Measurements from ENCODE around the gene IGSF22.

DNA sequence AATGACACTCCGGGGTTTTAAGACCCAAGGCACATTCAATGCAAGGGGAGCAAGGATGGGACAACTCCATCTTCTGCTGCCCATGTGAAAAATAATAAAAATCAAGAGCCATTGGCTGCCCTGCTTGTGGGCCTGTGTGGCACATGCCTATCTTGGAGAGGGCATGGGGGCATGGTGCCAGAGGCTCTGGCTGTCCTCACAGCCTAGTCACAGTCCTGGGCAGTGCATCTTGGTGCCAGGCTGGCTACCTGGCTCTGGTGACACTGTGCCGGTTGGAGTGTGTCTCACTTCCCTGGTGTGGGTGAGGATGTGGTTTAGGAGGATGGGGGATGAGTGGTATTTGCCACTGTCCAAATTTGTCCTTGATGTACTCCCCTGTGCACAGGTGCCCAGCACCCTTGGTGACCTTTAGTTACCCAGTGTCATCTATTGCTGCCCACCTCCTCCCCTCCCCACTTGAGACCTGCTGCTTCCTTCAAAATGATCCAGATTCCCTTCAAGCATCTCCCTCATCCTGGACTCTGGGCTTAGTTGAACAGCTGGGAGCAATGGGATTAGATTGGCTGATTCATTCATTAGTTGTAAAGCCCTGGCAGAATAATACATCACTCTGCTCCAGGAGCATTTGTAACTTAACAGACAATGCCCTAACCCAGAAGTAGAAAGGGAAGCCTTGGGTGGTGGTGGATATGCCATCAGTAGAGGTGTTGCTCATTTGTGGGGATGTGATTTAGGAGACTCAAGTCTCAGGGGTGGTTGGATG is 22.8 kb downstream of the IGSF22 start:
- TF ChIP-seq ZSCAN22 (CRISPR knock-in tag; IDR thresholded peaks at IDR 0.05) (no peak), ZBTB7A (CRISPR knock-in tag; IDR thresholded peaks at IDR 0.05) (no peak), ETV6 (CRISPR knock-in tag; conservative IDR thresholded peaks at IDR 0.05) (no peak), STAT6 (CRISPR knock-in tag; IDR thresholded peaks at IDR 0.05; ENCODE audit: borderline replicate concordance) (no peak), EP300 (IDR thresholded peaks at IDR 0.05; ENCODE audit: low read depth in 2 of 2, low read length in 2 of 2) (no peak), EP300 (CRISPR knock-in tag; IDR thresholded peaks at IDR 0.05; ENCODE audit: borderline replicate concordance) (no peak), ETS1 (CRISPR knock-in tag; IDR thresholded peaks at IDR 0.05) (no peak), KLF16 (CRISPR knock-in tag; IDR thresholded peaks at IDR 0.05) (no peak), ZNF317 (CRISPR knock-in tag; IDR thresholded peaks at IDR 0.05) (no peak)
- TF ChIP-seq, protein P1, sequence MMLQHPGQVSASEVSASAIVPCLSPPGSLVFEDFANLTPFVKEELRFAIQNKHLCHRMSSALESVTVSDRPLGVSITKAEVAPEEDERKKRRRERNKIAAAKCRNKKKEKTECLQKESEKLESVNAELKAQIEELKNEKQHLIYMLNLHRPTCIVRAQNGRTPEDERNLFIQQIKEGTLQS (CRISPR knock-in tag; IDR thresholded peaks at IDR 0.05), result no peak
- TF ChIP-seq, protein P2, sequence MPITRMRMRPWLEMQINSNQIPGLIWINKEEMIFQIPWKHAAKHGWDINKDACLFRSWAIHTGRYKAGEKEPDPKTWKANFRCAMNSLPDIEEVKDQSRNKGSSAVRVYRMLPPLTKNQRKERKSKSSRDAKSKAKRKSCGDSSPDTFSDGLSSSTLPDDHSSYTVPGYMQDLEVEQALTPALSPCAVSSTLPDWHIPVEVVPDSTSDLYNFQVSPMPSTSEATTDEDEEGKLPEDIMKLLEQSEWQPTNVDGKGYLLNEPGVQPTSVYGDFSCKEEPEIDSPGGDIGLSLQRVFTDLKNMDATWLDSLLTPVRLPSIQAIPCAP (CRISPR knock-in tag; IDR thresholded peaks at IDR 0.05; ENCODE audit: low read depth), result no peak

Data from HepG2 (cell line).